ENCODE data around the gene NIBAN1. TPM values are rescaled to one million over a fixed set of nuclear protein-coding genes. Genes with fewer than 3 reads are reported as not detected.

The NIBAN1 gene
- total RNA-seq, 1 donor from 2014 or later: 8.8 TPM

DNA sequence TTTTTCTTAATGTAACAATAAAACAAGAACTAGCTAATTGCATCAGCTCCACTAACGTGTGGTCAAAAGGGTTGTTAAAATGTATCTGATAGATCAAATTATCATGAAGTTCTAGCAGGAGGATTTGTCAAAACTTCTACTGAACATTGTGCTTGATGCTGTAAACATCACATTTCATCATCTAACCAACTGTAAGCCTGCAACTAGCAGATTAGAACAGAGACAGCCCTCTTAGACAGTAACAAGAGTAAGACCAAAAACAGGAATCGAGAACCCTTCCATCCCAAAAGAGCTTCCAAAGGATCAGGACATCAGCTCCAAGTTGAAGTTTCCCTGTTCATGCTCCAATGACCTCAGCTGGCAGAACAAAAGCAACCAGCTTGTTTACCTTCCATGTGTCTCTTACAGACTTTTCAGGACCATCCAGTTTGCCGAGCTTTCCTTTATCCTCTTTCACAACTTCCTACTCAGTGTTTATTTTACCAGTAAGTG lies 44.6 kb downstream of the NIBAN1 start:
- peaks cover 2% of the 10 kb centered on the region for H3K27me3 Mint-ChIP-seq (ENCODE audit: low read depth, unreplicated experiment)
- no peaks in the 10 kb centered on the region for H3K4me1 Mint-ChIP-seq (ENCODE audit: low read depth, unreplicated experiment)
- no peak overlapping the region for H3K27ac ChIP-seq (ENCODE audit: low read depth, low read length)
- H3K4me1 ChIP-seq (ENCODE audit: insufficient read depth, low read length): no peaks in the 10 kb centered on the region
- FAIRE-seq: no peak
- H3K4me3 Mint-ChIP-seq (ENCODE audit: unreplicated experiment): no peak overlapping the region
- H3K9me3 ChIP-seq (ENCODE audit: insufficient read depth, low read depth, low read length): no peaks in the 10 kb centered on the region
- TF ChIP-seq EZH2 (IDR thresholded peaks at IDR 0.05; ENCODE audit: insufficient read depth, low read length): no peak
- TF ChIP-seq, protein P1, sequence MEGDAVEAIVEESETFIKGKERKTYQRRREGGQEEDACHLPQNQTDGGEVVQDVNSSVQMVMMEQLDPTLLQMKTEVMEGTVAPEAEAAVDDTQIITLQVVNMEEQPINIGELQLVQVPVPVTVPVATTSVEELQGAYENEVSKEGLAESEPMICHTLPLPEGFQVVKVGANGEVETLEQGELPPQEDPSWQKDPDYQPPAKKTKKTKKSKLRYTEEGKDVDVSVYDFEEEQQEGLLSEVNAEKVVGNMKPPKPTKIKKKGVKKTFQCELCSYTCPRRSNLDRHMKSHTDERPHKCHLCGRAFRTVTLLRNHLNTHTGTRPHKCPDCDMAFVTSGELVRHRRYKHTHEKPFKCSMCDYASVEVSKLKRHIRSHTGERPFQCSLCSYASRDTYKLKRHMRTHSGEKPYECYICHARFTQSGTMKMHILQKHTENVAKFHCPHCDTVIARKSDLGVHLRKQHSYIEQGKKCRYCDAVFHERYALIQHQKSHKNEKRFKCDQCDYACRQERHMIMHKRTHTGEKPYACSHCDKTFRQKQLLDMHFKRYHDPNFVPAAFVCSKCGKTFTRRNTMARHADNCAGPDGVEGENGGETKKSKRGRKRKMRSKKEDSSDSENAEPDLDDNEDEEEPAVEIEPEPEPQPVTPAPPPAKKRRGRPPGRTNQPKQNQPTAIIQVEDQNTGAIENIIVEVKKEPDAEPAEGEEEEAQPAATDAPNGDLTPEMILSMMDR (IDR thresholded peaks at IDR 0.05; ENCODE audit: insufficient read depth, low read depth, low read length): no peak
- no peaks in the 10 kb centered on the region for H3K79me2 ChIP-seq (ENCODE audit: insufficient read depth, low read length)
- no peaks in the 10 kb centered on the region for H4K20me1 ChIP-seq (ENCODE audit: insufficient read depth, low read length)
- H3K27ac Mint-ChIP-seq (ENCODE audit: unreplicated experiment): no peak overlapping the region
- no peak overlapping the region for H2AFZ ChIP-seq (ENCODE audit: low read depth, low read length)
- H3K36me3 Mint-ChIP-seq (ENCODE audit: low read depth, unreplicated experiment): no peaks in the 10 kb centered on the region
- no peak for DNase-seq (ENCODE audit: low read depth)
- H3K4me2 ChIP-seq (ENCODE audit: low read length): no peak overlapping the region
- no peaks in the 10 kb centered on the region for H3K36me3 ChIP-seq (ENCODE audit: insufficient read depth, low read length)
- H3K4me3 ChIP-seq (ENCODE audit: insufficient read depth, low read depth, low read length): no peak overlapping the region
- H3K9me3 Mint-ChIP-seq (ENCODE audit: unreplicated experiment): peaks cover 3% of the 10 kb centered on the region
- no peak overlapping the region for H3K9ac ChIP-seq (ENCODE audit: low read length)
- H3K27me3 ChIP-seq (ENCODE audit: insufficient read depth, low read length): no peaks in the 10 kb centered on the region

- no peaks in the 10 kb centered on the region for H3K27me3 ChIP-seq (ENCODE audit: insufficient read depth, low read length)
- TF ChIP-seq EZH2 (IDR thresholded peaks at IDR 0.05; ENCODE audit: insufficient read depth, low read length): no peak
- TF ChIP-seq, protein P1 (IDR thresholded peaks at IDR 0.05; ENCODE audit: insufficient read depth, low read depth, low read length): no peak
- DNase-seq (ENCODE audit: low read depth) (no peak), FAIRE-seq (no peak)
- Mint-ChIP-seq H3K4me3 (ENCODE audit: unreplicated experiment) (no peak overlapping the region), H3K9me3 (ENCODE audit: unreplicated experiment) (peaks cover 3% of the 10 kb centered on the region), H3K4me1 (ENCODE audit: low read depth, unreplicated experiment) (no peaks in the 10 kb centered on the region), H3K36me3 (ENCODE audit: low read depth, unreplicated experiment) (no peaks in the 10 kb centered on the region), H3K27me3 (ENCODE audit: low read depth, unreplicated experiment) (no peaks in the 10 kb centered on the region), H3K27ac (ENCODE audit: unreplicated experiment) (no peak overlapping the region)
- H3K79me2 ChIP-seq (ENCODE audit: insufficient read depth, low read length): no peaks in the 10 kb centered on the region
- H3K27ac ChIP-seq (ENCODE audit: low read depth, low read length): no peak overlapping the region
- H3K4me2 ChIP-seq (ENCODE audit: low read length): no peak overlapping the region
- no peaks in the 10 kb centered on the region for H4K20me1 ChIP-seq (ENCODE audit: insufficient read depth, low read length)
- no peak overlapping the region for H2AFZ ChIP-seq (ENCODE audit: low read depth, low read length)
- no peak overlapping the region for H3K4me3 ChIP-seq (ENCODE audit: insufficient read depth, low read depth, low read length)
- H3K9ac ChIP-seq (ENCODE audit: low read length): no peak overlapping the region
- H3K9me3 ChIP-seq (ENCODE audit: insufficient read depth, low read depth, low read length): no peaks in the 10 kb centered on the region
- no peaks in the 10 kb centered on the region for H3K4me1 ChIP-seq (ENCODE audit: insufficient read depth, low read length)
- no peaks in the 10 kb centered on the region for H3K36me3 ChIP-seq (ENCODE audit: insufficient read depth, low read length)
These were observed 45.9 kb downstream of the NIBAN1 start for GRCh38 chr1:184928394-184928793.

Other genes with a start within 250 kb of the NIBAN1 start
- 31.8 and 36.7 TPM in 2 replicates for gene EDEM3, start 219.7 kb downstream of the NIBAN1 start, total RNA-seq
- gene RNF2, start 71.0 kb upstream of the NIBAN1 start, total RNA-seq: 32.3 and 34.2 TPM in 2 replicates
- gene TRMT1L, start 182.4 kb upstream of the NIBAN1 start, total RNA-seq: 14.9 and 17.0 TPM in 2 replicates
- 4.6 and 5.4 TPM in 2 replicates for gene SWT1, start 182.7 kb upstream of the NIBAN1 start, total RNA-seq